Keratinocyte (primary cell): ENCODE results near the gene UTF1. TPM values are rescaled to one million over a fixed set of nuclear protein-coding genes. Genes with fewer than 3 reads are reported as not detected.

Experiments used
- DNase-seq: peaks from one replicate; pipeline ENCODE4 v3.0.0-alpha.2; 2011; ENCODE audit warnings: low read depth, missing footprints, low spot score
- FAIRE-seq: peaks from 2 replicates; lab custom pipeline; 2011; peaks lifted over from hg19 to GRCh38; lab: Jason Lieb, UNC
- H2AFZ ChIP-seq: 2 replicates; pipeline ENCODE4 v1.6.0; 2012; ENCODE audit warnings: low read length, control low read depth, inconsistent platforms; ENCODE audit not compliant: control insufficient read depth
- H3K27ac ChIP-seq: 2 replicates; pipeline ENCODE4 v1.5.1; 2011; ENCODE audit warnings: low read length; ENCODE audit not compliant: control insufficient read depth, insufficient read depth
- H3K27me3 ChIP-seq: 3 replicates; pipeline ENCODE4 v1.6.0; 2011; ENCODE audit warnings: low read length; ENCODE audit not compliant: control insufficient read depth, insufficient read depth; ENCODE audit errors: extremely low read depth
- H3K36me3 ChIP-seq, 2 experiments: 2 replicates in 1 of 2; 3 replicates in 1 of 2; pipeline ENCODE4 v1.5.1; 2011; ENCODE audit warnings: low read length in 2 of 2, mild to moderate bottlenecking in 1 of 2; ENCODE audit not compliant: control insufficient read depth in 2 of 2, insufficient read depth in 2 of 2; ENCODE audit errors: extremely low read depth in 1 of 2
- H3K4me1 ChIP-seq: 3 replicates; pipeline ENCODE4 v1.5.1; 2011; ENCODE audit warnings: low read length; ENCODE audit not compliant: control insufficient read depth, insufficient read depth; ENCODE audit errors: extremely low read depth
- H3K4me2 ChIP-seq: 3 replicates; pipeline ENCODE4 v1.6.0; 2011; ENCODE audit warnings: low read depth, low read length; ENCODE audit not compliant: control insufficient read depth, insufficient read depth; ENCODE audit errors: extremely low read depth
- H3K4me3 ChIP-seq, 3 experiments: fragments of 200-600 bp in 1 of 3; sonication (generic) in 1 of 3; 2 replicates in 2 of 3; 3 replicates in 1 of 3; pipeline ENCODE4 v1.5.1; 2011 to 2016; ENCODE audit warnings: low read length in 3 of 3, mild to moderate bottlenecking in 3 of 3, control low read depth in 2 of 3, inconsistent platforms in 1 of 3, low read depth in 1 of 3, mixed read lengths in 1 of 3, mixed run types in 1 of 3, moderate library complexity in 1 of 3; ENCODE audit not compliant: control insufficient read depth in 2 of 3, insufficient read depth in 2 of 3; ENCODE audit errors: extremely low read depth in 1 of 3
- H3K79me2 ChIP-seq: 2 replicates; pipeline ENCODE4 v1.6.0; 2012; ENCODE audit warnings: low read length; ENCODE audit not compliant: control insufficient read depth, insufficient read depth
- H3K9ac ChIP-seq: 3 replicates; pipeline ENCODE4 v1.6.0; 2011; ENCODE audit warnings: low read length; ENCODE audit not compliant: control insufficient read depth, insufficient read depth; ENCODE audit errors: extremely low read depth
- H3K9me1 ChIP-seq: 3 replicates; pipeline ENCODE4 v1.6.0; 2011; ENCODE audit warnings: low read length; ENCODE audit not compliant: control insufficient read depth, insufficient read depth; ENCODE audit errors: extremely low read depth
- H3K9me3 ChIP-seq: 2 replicates; pipeline ENCODE4 v1.5.1; 2012; ENCODE audit warnings: low read depth, low read length; ENCODE audit not compliant: control insufficient read depth
- H4K20me1 ChIP-seq: 3 replicates; pipeline ENCODE4 v1.6.0; 2011; ENCODE audit warnings: low read length; ENCODE audit not compliant: control insufficient read depth, insufficient read depth; ENCODE audit errors: extremely low read depth
- CTCF ChIP-seq, 3 experiments: IDR thresholded peaks in 1 of 3; conservative IDR thresholded peaks in 1 of 3; optimal IDR thresholded peaks in 1 of 3; 2 replicates in 2 of 3; 3 replicates in 1 of 3; pipeline versions ENCODE3 to v1.5.1; 2011; ENCODE audit warnings: low read length in 3 of 3, mild to moderate bottlenecking in 3 of 3, moderate library complexity in 2 of 3, control low read depth in 1 of 3, inconsistent platforms in 1 of 3; ENCODE audit not compliant: insufficient read depth in 2 of 3; ENCODE audit errors: extremely low read depth in 1 of 3
- EZH2 ChIP-seq: IDR thresholded peaks from one replicate; pipeline ENCODE4 v1.6.1; 2012; ENCODE audit warnings: inconsistent platforms, mild to moderate bottlenecking, low read length, moderate library complexity
- dilution Hi-C: fragments of 300-500 bp; cut with MboI; formaldehyde crosslinking; loops from one replicate; pipeline ENCODE4 v1.7.0; 2020; ENCODE audit warnings: low sequenced_read_pairs; ENCODE audit not compliant: extremely low pct_ligation_motif_present
- polyA plus RNA-seq, 5 experiments: library from polyadenylated mRNA; depleted of rRNA in 3 of 5; stranded (reverse) in 3 of 5; stranded (forward) in 1 of 5; unstranded in 1 of 5; fragments of >200 nt; gene quantifications; 1 replicate in 1 of 5; 2 replicates in 3 of 5; 3 replicates in 1 of 5; pipeline versions ENCODE4 v1.2.1 to v1.2.3, GENCODE V29; 2011 to 2012; ENCODE audit warnings: missing spikeins in 2 of 5, low read depth in 1 of 5, low replicate concordance in 1 of 5

The UTF1 gene
- polyA plus RNA-seq, 1 donor (not counting 4 experiments of a cell fraction or from before 2014, with no cell fraction given), result not detected

- dilution Hi-C loops, result no loop called here
- Histone ChIP-seq H4K20me1 (no peaks in the 10 kb centered on the region), H3K36me3 (peaks cover 20 to 31% of the 10 kb centered on the region in 2 experiments), H3K4me1 (peaks cover 27% of the 10 kb centered on the region), H3K9me3 (no peaks in the 10 kb centered on the region), H2AFZ (no peak overlapping the region), H3K79me2 (peaks cover 6% of the 10 kb centered on the region), H3K9me1 (no peaks in the 10 kb centered on the region), H3K27ac (no peak overlapping the region), H3K27me3 (no peaks in the 10 kb centered on the region), H3K9ac (no peak overlapping the region), H3K4me2 (no peak overlapping the region), H3K4me3 (no peak overlapping the region)
- TF ChIP-seq CTCF (optimal IDR thresholded peaks at IDR 0.05 in 1 of 3, IDR thresholded peaks at IDR 0.05 in 1 of 3, conservative IDR thresholded peaks at IDR 0.05 in 1 of 3; ENCODE audit: extremely low read depth in 1 of 3, insufficient read depth in 2 of 3, low read length in 3 of 3) (no peak), EZH2 (no peak)
- DNase-seq, result no peak
- FAIRE-seq, result no peak
Measured at GRCh38 chr10:133281084-133281483, 51.1 kb downstream of the UTF1 start.

Other genes with a start within 250 kb of the UTF1 start
- not detected in 3 replicates for gene ADGRA1, start 142.3 kb upstream of the UTF1 start, polyA plus RNA-seq
- 0.02 to 0.32 TPM (median 0.20 TPM) in 3 replicates for gene KNDC1, start 70.0 kb upstream of the UTF1 start, polyA plus RNA-seq
- gene VENTX, start 7.6 kb downstream of the UTF1 start, polyA plus RNA-seq, result not detected in 3 replicates
- 24.9 to 55.4 TPM (median 42.0 TPM) in 3 replicates for gene ADAM8, start 46.7 kb downstream of the UTF1 start, polyA plus RNA-seq
- 38.0 to 55.8 TPM (median 48.2 TPM) in 3 replicates for gene TUBGCP2, start 78.7 kb downstream of the UTF1 start, polyA plus RNA-seq
- 15.3 to 22.0 TPM (median 20.2 TPM) in 3 replicates for gene ZNF511, start 78.7 kb downstream of the UTF1 start, polyA plus RNA-seq
- gene CALY, start 106.7 kb downstream of the UTF1 start, polyA plus RNA-seq, result not detected in 3 replicates
- gene PRAP1, start 117.2 kb downstream of the UTF1 start, polyA plus RNA-seq, result not detected in 3 replicates
- 11.3 to 15.5 TPM (median 14.2 TPM) in 3 replicates for gene FUOM, start 127.8 kb downstream of the UTF1 start, polyA plus RNA-seq
- 18.1 to 73.9 TPM (median 27.1 TPM) in 3 replicates for gene ECHS1, start 143.1 kb downstream of the UTF1 start, polyA plus RNA-seq
- 2.5 to 2.8 TPM (median 2.6 TPM) in 3 replicates for gene PAOX, start 149.0 kb downstream of the UTF1 start, polyA plus RNA-seq
- gene MTG1, start 163.9 kb downstream of the UTF1 start, polyA plus RNA-seq, result 30.8 to 36.9 TPM (median 31.6 TPM) in 3 replicates
- gene SPRN, start 194.4 kb downstream of the UTF1 start, polyA plus RNA-seq, result 0.01 to 0.04 TPM (median 0.02 TPM) in 3 replicates
- 0.58 to 0.75 TPM (median 0.70 TPM) in 3 replicates for gene SCART1, start 223.7 kb downstream of the UTF1 start, polyA plus RNA-seq